Choroid plexus epithelial cell (primary cell): ENCODE results near the gene KRT77.

ENCODE experiments used
- DNase-seq: peaks from one replicate; pipeline ENCODE4 v3.0.0-alpha.2; 2010; ENCODE audit warnings: low read depth
- H3K4me3 ChIP-seq: 2 replicates; pipeline ENCODE4 v1.5.1; 2011; ENCODE audit warnings: low read depth, mild to moderate bottlenecking, control low read depth, low read length, moderate library complexity
- CTCF ChIP-seq: conservative IDR thresholded peaks from 2 replicates; pipeline ENCODE4 v1.5.1; 2011; ENCODE audit warnings: low read depth, mild to moderate bottlenecking, control low read depth, inconsistent platforms, low read length, moderate library complexity

KRT77 gene

GRCh38 chr12:52685406-52685890 lies 17.9 kb downstream of the KRT77 start:
- DNase-seq, result no peak
- TF ChIP-seq CTCF, result no peak
- H3K4me3 ChIP-seq, result no peak overlapping the region

GRCh38 chr12:52684431-52684830 lies 18.9 kb downstream of the KRT77 start:
- no peak for DNase-seq
- no peak for TF ChIP-seq CTCF
- no peak overlapping the region for H3K4me3 ChIP-seq

- no peak overlapping the region for H3K4me3 ChIP-seq
- TF ChIP-seq CTCF, result no peak
- DNase-seq, result no peak
These were observed 19.6 kb downstream of the KRT77 start for GRCh38 chr12:52683575-52684300.

- TF ChIP-seq CTCF, result no peak
- DNase-seq, result no peak
- no peak overlapping the region for H3K4me3 ChIP-seq
These were observed 20.3 kb downstream of the KRT77 start for GRCh38 chr12:52682938-52683574.

GRCh38 chr12:52682381-52682660 lies 21.0 kb downstream of the KRT77 start:
- no peak for TF ChIP-seq CTCF
- DNase-seq, result no peak
- no peak overlapping the region for H3K4me3 ChIP-seq

- no peak for DNase-seq
- no peak overlapping the region for H3K4me3 ChIP-seq
- TF ChIP-seq CTCF, result no peak
These were observed 21.6 kb downstream of the KRT77 start for GRCh38 chr12:52681526-52682380.
